ENCODE measurements around the gene POLD2.

The POLD2 gene

GRCh38 chr7:44079331-44080021 lies 43.9 kb downstream of the POLD2 start:
- no peak for DNase-seq

- DNase-seq = no peak
These were observed 44.8 kb downstream of the POLD2 start for GRCh38 chr7:44078521-44078920.

- no peak for DNase-seq
These were observed 45.7 kb downstream of the POLD2 start for GRCh38 chr7:44077681-44078091.

- DNase-seq = no peak
These were observed 46.3 kb downstream of the POLD2 start for GRCh38 chr7:44077061-44077460.

- no peak for DNase-seq
These were observed 47.0 kb downstream of the POLD2 start for GRCh38 chr7:44076101-44076895.

GRCh38 chr7:44075296-44076075 lies 47.9 kb downstream of the POLD2 start:
- no peak for DNase-seq

- DNase-seq = no peak
These were observed 49.0 kb downstream of the POLD2 start for GRCh38 chr7:44074349-44074695.

- DNase-seq = no peak
These were observed 49.5 kb downstream of the POLD2 start for GRCh38 chr7:44073664-44074348.

GRCh38 chr7:44072364-44073231 lies 50.8 kb downstream of the POLD2 start:
- peak; percentile 12 for DNase-seq

- DNase-seq = no peak
These were observed 51.5 kb downstream of the POLD2 start for GRCh38 chr7:44071726-44072363.

GRCh38 chr7:44068054-44068453 lies 55.3 kb downstream of the POLD2 start:
- DNase-seq = no peak

GRCh38 chr7:44067064-44067951 lies 56.0 kb downstream of the POLD2 start:
- no peak for DNase-seq

GRCh38 chr7:44066494-44067063 lies 56.8 kb downstream of the POLD2 start:
- DNase-seq = no peak

- no peak for DNase-seq
These were observed 57.3 kb downstream of the POLD2 start for GRCh38 chr7:44066111-44066460.

GRCh38 chr7:44065431-44066110 lies 57.8 kb downstream of the POLD2 start, which contains the start of gene PGAM2:
TSS of gene PGAM2 (minus strand) at chr7:44065567. CDS start at chr7:44065529, 38 bp downstream.
- DNase-seq = no peak

GRCh38 chr7:44064791-44065430 lies 58.4 kb downstream of the POLD2 start:
- no peak for DNase-seq
